Activated T-cell treated with anti-CD3 and anti-CD28 coated beads, Interleukin-2, amount 50 U/mL, for 24 hours (primary cell): ENCODE data around the gene PTPRB.
A peak's percentile ranks its signal among the peaks of the same experiment; 100 is the strongest.

Experiments
- DNase-seq: peaks from one replicate; pipeline ENCODE4 v3.0.0-alpha.2; 2020
- H3K27ac Mint-ChIP-seq: 2 replicates; pipeline ENCODE4 v1.8.0; 2020; ENCODE audit warnings: mild to moderate bottlenecking, mixed read lengths
- H3K27me3 Mint-ChIP-seq: 2 replicates; pipeline ENCODE4 v1.8.0; 2020; ENCODE audit warnings: mixed read lengths
- H3K36me3 Mint-ChIP-seq: 2 replicates; pipeline ENCODE4 v1.8.0; 2020; ENCODE audit warnings: low read depth, mixed read lengths
- H3K4me1 Mint-ChIP-seq: 2 replicates; pipeline ENCODE4 v1.8.0; 2020; ENCODE audit warnings: low read depth, mixed read lengths
- H3K4me3 Mint-ChIP-seq: 2 replicates; pipeline ENCODE4 v1.8.0; 2020; ENCODE audit warnings: mild to moderate bottlenecking, moderate library complexity, mixed read lengths
- H3K9me3 Mint-ChIP-seq: 2 replicates; pipeline ENCODE4 v1.8.0; 2020; ENCODE audit warnings: mixed read lengths

PTPRB gene

DNA sequence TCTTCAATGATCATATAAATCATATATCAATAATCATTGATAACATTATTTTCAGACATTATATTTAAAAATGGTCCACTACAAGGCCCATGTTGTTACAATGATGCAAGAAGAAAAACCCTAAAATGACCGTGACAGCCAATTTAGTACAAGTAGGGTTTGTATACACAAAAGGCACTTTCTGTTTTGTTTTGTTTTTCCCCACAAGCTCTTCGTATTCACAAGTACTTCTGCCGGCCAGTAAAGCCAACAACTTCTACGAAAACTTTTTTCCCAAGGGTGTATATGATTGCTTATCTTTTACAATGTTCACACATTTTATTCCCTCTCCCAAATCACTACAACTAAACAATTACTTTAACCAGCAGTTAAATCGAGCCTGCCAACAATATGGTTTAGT is 9.6 kb downstream of the PTPRB start:
- Mint-ChIP-seq H3K27me3 (peaks cover 9% of the 10 kb centered on the region), H3K9me3 (no peaks in the 10 kb centered on the region), H3K36me3 (no peaks in the 10 kb centered on the region), H3K27ac (no peak overlapping the region), H3K4me1 (no peaks in the 10 kb centered on the region), H3K4me3 (no peak overlapping the region)
- no peak for DNase-seq

DNA sequence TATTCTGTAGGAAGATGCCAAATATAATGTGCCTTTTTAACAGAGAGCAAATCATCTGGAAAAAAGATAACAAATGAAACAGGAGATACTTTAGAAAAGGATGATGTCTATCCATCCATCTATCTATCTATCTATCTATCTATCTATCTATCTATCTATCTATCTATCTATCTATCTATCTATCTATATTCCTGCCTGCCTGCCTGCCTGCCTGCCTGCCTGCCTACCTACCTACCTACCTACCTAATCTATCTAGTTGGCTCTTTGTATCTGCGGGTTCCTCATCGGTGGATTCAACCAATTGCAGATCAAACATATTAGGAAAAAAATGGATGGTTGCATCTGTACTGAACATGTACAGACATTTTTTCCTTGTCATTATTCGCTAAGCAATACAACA is 11.0 kb downstream of the PTPRB start:
- H3K27ac Mint-ChIP-seq, result no peak overlapping the region
- no peak for DNase-seq
- peaks cover 9% of the 10 kb centered on the region for H3K27me3 Mint-ChIP-seq
- H3K36me3 Mint-ChIP-seq, result no peaks in the 10 kb centered on the region
- H3K4me3 Mint-ChIP-seq, result no peak overlapping the region
- H3K4me1 Mint-ChIP-seq, result no peaks in the 10 kb centered on the region
- H3K9me3 Mint-ChIP-seq, result no peaks in the 10 kb centered on the region

DNA sequence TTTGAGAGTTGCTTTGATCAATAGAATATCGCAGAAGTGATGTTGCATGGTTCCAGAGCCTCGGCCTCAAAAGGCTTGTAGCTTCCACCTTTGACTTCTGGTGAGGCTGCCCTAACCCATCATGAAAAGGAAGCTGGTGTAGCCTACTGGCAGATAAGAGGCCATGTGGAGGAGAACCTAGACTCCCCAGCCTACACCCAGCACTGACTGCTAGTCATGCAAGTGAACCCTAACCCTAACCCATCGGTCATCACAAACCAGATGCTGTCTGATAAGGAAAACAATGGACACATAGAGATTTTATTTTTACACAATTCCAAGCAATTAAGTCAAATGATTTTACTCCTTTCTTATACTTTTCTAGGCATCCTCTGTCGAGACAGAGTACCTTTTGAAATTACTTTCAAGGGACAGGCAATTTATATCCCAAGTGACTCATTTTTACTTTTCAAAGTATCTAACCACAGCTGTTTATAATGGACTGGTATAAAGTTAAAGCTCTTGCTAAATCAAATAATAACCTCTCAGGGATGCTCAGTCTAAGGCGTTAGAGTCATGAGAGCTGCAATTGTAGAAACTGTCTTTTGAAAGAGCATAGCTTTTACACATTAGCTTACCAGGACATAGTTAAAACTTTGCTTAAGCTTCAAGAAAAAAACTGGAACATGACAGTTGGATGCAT is 17.6 kb downstream of the PTPRB start:
- Mint-ChIP-seq H3K36me3 (no peaks in the 10 kb centered on the region), H3K4me3 (no peak overlapping the region), H3K9me3 (no peaks in the 10 kb centered on the region), H3K27ac (no peak overlapping the region), H3K4me1 (no peaks in the 10 kb centered on the region), H3K27me3 (no peaks in the 10 kb centered on the region)
- DNase-seq, result no peak

DNA sequence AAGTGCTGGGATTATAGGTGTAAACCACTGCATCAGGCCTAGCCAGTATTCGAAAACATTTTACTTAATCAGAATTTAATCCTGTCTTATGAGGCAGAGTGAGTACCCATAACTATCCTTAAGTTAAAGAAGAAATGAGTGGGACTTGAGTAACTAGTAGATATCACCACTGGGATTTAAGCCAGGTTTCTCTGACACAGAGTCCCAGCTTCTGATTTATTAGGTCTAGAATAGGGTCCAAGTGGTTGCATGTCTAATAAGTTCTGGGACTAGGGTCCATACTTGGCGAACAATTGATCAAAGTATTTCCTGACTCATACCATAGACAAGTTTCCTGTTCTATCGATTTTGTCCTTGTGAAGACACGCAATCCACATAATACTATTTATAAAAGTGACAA is 18.9 kb downstream of the PTPRB start:
- H3K4me1 Mint-ChIP-seq, result no peaks in the 10 kb centered on the region
- no peak for DNase-seq
- H3K36me3 Mint-ChIP-seq, result no peaks in the 10 kb centered on the region
- H3K4me3 Mint-ChIP-seq, result no peak overlapping the region
- no peak overlapping the region for H3K27ac Mint-ChIP-seq
- no peaks in the 10 kb centered on the region for H3K9me3 Mint-ChIP-seq
- H3K27me3 Mint-ChIP-seq, result peaks cover 5% of the 10 kb centered on the region

DNA sequence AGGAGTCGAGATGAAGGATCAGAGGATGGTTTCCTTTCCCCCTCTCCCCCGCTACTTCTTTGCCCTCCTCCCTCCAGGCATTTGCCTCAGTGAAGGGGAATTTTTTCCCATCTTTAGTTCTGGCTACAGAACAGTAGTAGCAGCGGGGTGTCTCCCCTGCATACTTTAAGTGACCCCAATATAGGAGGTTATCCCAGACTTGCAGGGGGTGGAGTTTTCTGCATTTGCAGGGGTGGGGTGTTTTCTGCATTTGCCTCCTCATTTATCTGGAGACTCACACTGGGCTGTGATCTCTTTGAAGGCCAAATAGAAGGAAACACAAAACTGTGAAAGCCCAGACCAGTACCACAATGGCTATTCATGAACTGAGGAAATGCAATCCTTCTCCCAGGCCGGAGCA is 19.8 kb downstream of the PTPRB start:
- Mint-ChIP-seq H3K9me3 (no peaks in the 10 kb centered on the region), H3K4me1 (no peaks in the 10 kb centered on the region), H3K27me3 (peaks cover 11% of the 10 kb centered on the region), H3K4me3 (no peak overlapping the region), H3K36me3 (no peaks in the 10 kb centered on the region), H3K27ac (no peak overlapping the region)
- no peak for DNase-seq

DNA sequence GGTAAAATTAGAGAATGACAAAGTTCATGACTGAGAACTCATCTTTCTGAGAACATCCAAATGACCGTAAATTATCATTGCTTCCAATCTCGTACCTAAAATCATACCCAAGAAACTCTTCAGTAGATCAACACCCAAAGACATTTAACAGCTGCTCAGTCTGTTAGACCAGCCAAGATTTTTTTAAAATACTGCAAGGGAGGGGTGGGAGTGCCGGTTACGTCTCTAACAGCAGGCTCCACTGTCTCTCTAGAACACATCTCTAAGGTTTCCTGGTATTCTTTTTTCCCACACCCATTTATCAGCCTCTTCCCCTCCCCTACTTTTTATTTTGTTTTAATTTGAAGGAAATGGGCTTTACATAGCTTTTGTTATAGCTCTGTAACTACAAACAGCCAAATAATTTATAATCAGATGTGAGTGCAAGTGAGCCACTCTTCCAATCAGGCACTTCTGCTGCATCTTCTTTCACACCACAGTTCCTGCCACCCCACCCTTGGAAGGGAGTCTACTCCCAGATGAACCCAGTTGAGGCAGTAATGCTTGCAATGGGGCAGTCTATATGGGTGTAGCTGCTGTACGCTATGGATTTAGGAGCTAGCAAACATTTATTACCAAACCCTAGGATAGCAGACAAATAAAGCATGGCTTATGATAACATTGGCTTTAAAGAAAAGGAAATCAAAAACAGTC is 21.9 kb downstream of the PTPRB start:
- Mint-ChIP-seq H3K27me3 (peaks cover 26% of the 10 kb centered on the region), H3K27ac (no peak overlapping the region), H3K36me3 (no peaks in the 10 kb centered on the region), H3K4me3 (no peak overlapping the region), H3K9me3 (no peaks in the 10 kb centered on the region), H3K4me1 (peaks cover 2% of the 10 kb centered on the region)
- no peak for DNase-seq

DNA sequence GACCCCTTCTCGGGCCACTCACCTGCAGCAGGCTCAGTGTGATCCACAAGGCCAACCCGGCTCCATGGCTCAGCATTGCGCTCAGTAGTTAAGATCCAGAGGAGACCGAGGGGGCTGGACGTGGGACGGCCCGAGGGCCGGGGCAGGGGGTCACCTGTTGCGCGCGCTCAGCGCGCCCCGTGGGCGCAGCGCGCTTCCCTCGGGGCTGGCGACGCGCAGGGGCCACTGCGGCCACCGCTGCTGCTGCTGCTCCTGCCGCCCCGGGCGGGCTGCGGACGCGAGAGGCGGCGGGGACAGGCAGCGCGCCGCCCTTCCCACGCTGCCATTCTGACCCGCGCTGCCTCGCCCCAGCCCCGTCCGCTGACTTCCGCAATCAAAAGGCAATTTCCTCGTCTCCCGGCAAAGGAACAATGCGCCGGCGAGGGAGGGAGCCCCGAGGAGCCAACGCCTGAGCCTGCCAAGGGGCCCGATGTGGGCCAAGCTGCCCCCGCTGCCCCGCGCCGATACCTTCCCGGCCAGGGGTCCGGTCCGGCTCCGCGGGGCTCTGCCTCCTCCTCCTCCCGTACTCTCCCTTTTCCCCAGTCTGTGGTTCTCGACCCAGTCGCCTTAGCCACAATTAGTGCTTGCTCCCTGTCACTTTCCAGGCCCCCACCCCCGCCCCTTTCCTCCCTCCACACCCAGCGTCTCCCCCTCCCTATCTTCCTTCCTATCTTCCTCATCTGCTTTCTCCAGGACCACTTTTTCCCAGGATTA is 27.3 kb downstream of the PTPRB start:
- Mint-ChIP-seq H3K9me3 (no peaks in the 10 kb centered on the region), H3K4me1 (peaks cover 3% of the 10 kb centered on the region), H3K27ac (no peak overlapping the region), H3K36me3 (no peaks in the 10 kb centered on the region), H3K4me3 (peak overlapping the region; percentile 49), H3K27me3 (peaks cover 64% of the 10 kb centered on the region)
- DNase-seq, result peak; percentile 30

DNA sequence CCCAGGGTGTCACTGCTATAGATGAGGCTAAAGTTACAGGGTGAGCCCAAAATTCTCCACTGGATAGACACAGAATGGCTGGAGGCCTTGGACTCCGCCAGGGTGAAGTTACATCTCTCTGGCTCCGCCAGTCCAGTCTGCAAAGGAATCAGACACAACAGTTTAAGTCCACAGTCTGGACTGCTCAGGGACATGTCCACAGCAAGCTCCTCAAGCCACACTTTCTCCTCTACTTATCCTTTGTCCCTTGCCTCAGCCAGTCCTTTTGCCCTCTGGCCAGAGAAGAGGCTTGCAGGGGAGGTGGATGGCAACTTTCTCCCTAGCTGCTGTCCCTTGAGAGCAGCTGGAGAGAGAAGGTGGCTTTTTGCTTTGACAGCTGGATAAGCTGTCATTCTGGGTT is 28.0 kb downstream of the PTPRB start:
- Mint-ChIP-seq H3K9me3 (no peaks in the 10 kb centered on the region), H3K36me3 (no peaks in the 10 kb centered on the region), H3K4me1 (peaks cover 3% of the 10 kb centered on the region), H3K27ac (no peak overlapping the region), H3K27me3 (peaks cover 69% of the 10 kb centered on the region), H3K4me3 (peak overlapping the region; percentile 49)
- DNase-seq, result no peak

DNA sequence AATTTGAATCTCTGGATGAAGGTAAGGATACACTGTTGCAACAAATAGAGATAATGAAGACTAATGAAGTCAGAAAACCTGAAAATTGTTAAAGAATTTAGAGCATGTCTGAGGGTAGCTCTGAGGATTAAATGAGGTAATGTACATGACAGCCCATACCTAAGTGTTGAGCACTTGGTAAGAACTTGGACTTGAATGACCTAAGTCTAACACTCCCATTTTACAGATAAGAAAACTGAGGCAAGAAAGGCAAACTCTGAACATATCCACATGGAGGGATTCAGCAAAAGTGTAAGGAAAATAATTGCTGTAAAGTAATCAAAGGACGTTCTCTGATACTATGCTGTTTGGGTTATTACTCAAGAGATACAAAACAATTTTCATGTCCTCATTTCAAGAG is 29.0 kb downstream of the PTPRB start:
- H3K9me3 Mint-ChIP-seq, result no peaks in the 10 kb centered on the region
- no peak overlapping the region for H3K27ac Mint-ChIP-seq
- DNase-seq, result no peak
- H3K4me1 Mint-ChIP-seq, result peaks cover 3% of the 10 kb centered on the region
- H3K36me3 Mint-ChIP-seq, result no peaks in the 10 kb centered on the region
- H3K4me3 Mint-ChIP-seq, result no peak overlapping the region
- H3K27me3 Mint-ChIP-seq, result peaks cover 67% of the 10 kb centered on the region

DNA sequence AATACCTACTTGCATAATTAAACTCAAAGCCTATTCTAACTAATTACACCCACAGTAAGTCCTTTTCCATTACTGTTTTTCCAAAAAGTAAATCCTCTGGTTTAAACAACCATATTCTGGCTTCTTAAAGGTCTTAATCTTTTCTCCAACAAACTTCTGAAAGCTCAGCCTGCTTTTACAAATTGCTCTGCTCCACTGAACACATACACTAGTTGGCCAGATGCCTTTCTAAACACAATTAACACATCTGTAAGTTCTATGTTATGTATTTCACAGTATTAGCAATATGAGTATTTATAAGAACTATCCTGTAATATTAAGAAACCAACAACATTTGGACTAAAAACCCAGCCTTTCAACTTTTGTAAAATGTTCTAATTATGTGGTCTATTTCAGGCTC is 30.1 kb downstream of the PTPRB start:
- peaks cover 3% of the 10 kb centered on the region for H3K4me1 Mint-ChIP-seq
- H3K9me3 Mint-ChIP-seq, result no peaks in the 10 kb centered on the region
- H3K36me3 Mint-ChIP-seq, result no peaks in the 10 kb centered on the region
- no peak overlapping the region for H3K4me3 Mint-ChIP-seq
- no peak for DNase-seq
- no peak overlapping the region for H3K27ac Mint-ChIP-seq
- H3K27me3 Mint-ChIP-seq, result peaks cover 72% of the 10 kb centered on the region

DNA sequence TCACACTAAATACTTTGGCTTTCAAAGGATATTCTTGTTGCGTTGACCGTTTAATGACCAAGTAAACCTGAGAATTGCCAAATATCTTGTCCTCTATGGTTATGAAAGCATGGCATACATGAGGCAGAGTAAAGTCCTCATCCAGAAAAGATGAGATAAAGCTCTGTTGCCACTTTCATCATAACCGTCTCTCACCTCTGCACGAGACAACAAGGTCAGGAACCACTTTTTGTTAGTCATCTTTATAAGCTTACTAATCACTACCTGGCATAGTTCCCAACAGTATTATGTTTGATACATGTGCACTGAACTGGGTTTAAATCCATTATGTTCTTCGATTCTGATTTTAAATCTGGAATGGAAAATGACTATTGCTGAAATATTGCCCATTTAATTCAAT is 31.3 kb downstream of the PTPRB start:
- no peaks in the 10 kb centered on the region for H3K36me3 Mint-ChIP-seq
- no peak for DNase-seq
- no peaks in the 10 kb centered on the region for H3K9me3 Mint-ChIP-seq
- H3K4me1 Mint-ChIP-seq, result peaks cover 3% of the 10 kb centered on the region
- peaks cover 70% of the 10 kb centered on the region for H3K27me3 Mint-ChIP-seq
- no peak overlapping the region for H3K4me3 Mint-ChIP-seq
- H3K27ac Mint-ChIP-seq, result no peak overlapping the region

DNA sequence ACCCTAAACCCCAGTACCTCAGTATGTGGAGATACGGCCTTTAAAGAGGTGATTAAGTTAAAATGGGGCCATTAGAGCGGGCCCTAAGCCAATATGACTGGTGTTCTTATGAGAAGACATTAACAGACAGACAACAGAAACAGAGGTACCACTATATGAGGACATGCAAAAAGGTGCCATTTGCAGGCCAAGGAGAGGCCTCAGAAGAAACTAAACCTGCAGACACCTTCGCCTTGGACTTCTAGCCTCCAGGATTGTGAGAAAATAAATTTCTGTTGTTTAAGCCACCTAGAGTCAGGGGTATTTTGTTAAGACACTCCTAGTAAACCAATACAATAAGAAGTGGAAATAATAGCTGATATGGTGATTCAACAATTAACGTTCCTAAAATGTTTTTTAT is 32.6 kb downstream of the PTPRB start:
- H3K36me3 Mint-ChIP-seq, result no peaks in the 10 kb centered on the region
- peaks cover 2% of the 10 kb centered on the region for H3K4me1 Mint-ChIP-seq
- H3K27me3 Mint-ChIP-seq, result peaks cover 60% of the 10 kb centered on the region
- H3K9me3 Mint-ChIP-seq, result no peaks in the 10 kb centered on the region
- H3K4me3 Mint-ChIP-seq, result no peak overlapping the region
- no peak for DNase-seq
- no peak overlapping the region for H3K27ac Mint-ChIP-seq

DNA sequence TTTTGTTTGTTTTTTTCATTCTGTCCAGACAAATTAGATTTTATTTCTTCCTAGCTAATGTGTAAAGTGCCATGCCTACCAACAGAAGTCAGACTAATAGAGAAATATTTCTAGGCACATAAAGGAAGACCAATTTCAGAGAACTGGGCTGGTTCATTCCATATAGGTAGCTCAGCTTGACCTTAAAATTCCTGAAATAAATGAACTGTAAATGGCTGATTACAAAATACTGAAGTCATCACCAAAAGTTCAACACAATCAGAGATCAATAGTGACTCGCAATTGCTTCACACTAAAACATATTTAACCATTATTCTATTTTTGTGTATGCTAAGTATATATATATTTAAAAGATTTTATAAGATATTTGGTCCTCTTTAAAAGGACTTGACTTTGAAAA is 34.2 kb downstream of the PTPRB start:
- H3K27me3 Mint-ChIP-seq, result peaks cover 44% of the 10 kb centered on the region
- H3K36me3 Mint-ChIP-seq, result no peaks in the 10 kb centered on the region
- no peak overlapping the region for H3K4me3 Mint-ChIP-seq
- no peaks in the 10 kb centered on the region for H3K4me1 Mint-ChIP-seq
- H3K9me3 Mint-ChIP-seq, result no peaks in the 10 kb centered on the region
- H3K27ac Mint-ChIP-seq, result no peak overlapping the region
- no peak for DNase-seq

DNA sequence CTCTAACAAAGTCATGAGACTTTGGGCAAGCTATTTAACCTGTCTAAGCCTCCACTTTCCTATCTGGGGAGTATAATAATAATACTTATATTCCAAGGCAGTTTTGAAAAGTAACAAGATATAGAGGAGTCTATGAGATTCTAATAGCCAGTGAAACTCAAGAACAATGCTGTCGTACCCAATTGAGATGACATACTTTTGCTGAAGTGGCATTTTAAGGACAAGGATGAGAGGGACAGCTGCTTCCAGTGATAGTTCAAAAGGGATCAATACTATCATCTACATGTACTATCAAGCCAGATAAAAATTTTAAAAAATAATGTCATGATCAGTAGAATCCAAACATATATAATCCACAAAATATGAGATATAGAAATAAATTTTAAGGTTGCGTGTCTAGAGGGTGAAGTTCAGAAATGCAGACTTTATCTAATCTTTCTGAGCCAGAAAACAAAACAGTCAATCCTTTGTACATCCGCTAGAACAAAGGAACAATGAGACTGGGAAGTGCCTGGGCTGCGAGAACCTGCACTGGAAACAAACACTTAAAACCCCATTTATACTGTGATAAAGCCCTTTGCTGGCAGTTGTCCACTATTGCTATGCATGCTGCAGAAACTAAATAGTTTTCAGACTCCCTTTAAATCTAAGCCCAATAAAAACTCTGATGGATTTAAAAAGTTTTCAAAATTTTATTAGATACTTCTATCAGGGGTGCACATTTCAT is 38.6 kb downstream of the PTPRB start:
- H3K27me3 Mint-ChIP-seq, result peaks cover 30% of the 10 kb centered on the region
- H3K9me3 Mint-ChIP-seq, result peaks cover 4% of the 10 kb centered on the region
- no peak overlapping the region for H3K27ac Mint-ChIP-seq
- no peaks in the 10 kb centered on the region for H3K36me3 Mint-ChIP-seq
- H3K4me1 Mint-ChIP-seq, result no peaks in the 10 kb centered on the region
- H3K4me3 Mint-ChIP-seq, result no peak overlapping the region
- DNase-seq, result no peak
